ENCODE data around the gene IGFBP2. TPM values are rescaled to one million over a fixed set of nuclear protein-coding genes. Genes with fewer than 3 reads are reported as not detected.

IGFBP2 gene
- total RNA-seq, 2 donors from 2014 or later, result 106 to 177 TPM

GRCh38 chr2:216654528-216655052 is 21.4 kb downstream of the IGFBP2 start:
- H3K4me3 ChIP-seq, result no peak overlapping the region
- H3K9me3 ChIP-seq, result no peaks in the 10 kb centered on the region
- H3K9ac ChIP-seq (ENCODE audit: low read depth in 2 of 2, low read length in 2 of 2), result no peak overlapping the region
- intact Hi-C loops (cut with DNase I), result no loop called here
- H3K4me1 ChIP-seq, result no peaks in the 10 kb centered on the region
- H3K36me3 ChIP-seq, result no peaks in the 10 kb centered on the region
- H3K27ac ChIP-seq, result no peak overlapping the region
- H3K27me3 ChIP-seq, result no peaks in the 10 kb centered on the region
- TF ChIP-seq, protein P1, sequence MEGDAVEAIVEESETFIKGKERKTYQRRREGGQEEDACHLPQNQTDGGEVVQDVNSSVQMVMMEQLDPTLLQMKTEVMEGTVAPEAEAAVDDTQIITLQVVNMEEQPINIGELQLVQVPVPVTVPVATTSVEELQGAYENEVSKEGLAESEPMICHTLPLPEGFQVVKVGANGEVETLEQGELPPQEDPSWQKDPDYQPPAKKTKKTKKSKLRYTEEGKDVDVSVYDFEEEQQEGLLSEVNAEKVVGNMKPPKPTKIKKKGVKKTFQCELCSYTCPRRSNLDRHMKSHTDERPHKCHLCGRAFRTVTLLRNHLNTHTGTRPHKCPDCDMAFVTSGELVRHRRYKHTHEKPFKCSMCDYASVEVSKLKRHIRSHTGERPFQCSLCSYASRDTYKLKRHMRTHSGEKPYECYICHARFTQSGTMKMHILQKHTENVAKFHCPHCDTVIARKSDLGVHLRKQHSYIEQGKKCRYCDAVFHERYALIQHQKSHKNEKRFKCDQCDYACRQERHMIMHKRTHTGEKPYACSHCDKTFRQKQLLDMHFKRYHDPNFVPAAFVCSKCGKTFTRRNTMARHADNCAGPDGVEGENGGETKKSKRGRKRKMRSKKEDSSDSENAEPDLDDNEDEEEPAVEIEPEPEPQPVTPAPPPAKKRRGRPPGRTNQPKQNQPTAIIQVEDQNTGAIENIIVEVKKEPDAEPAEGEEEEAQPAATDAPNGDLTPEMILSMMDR (IDR thresholded peaks at IDR 0.05), result no peak
- no peak for DNase-seq

DNA sequence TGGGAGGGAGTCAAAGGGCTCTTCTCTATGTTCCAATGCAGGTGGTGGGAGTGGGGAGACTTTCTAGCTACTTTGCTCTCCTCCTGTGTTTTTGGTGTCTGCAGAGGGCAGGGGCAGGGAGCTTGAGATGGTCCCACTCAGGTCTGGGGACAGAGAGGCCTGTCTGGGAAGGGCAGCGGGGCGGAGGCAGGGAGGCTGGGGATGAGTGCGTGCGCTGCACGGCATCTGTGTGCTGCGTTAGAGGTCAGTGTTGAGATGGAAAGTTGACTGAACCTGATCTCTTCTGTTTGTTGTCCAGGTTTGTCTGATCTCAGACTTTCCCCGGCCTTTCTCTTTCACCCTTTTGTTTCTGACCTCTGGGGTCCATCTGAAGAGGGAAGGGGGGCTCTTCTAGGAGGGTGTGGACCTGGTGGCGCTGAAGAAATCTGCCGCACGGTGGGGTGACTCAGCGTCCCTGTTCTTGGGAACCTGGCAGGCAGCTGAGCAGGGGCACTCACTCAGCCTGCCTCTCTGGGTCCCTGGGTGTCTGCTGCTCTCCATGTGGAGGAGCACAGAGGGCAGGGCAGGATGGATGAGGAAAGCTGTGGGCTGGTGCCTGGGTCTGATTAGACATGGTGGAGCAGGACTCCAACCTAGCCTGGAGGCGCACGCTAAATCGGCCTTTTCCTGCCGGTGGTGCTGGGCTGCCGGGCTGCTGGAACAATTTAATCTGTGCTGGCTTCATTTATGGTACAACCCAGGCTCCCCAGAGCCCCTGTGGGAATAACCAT is 24.1 kb downstream of the IGFBP2 start:
- no peak overlapping the region for H3K9ac ChIP-seq (ENCODE audit: low read depth in 2 of 2, low read length in 2 of 2)
- H3K4me1 ChIP-seq, result no peaks in the 10 kb centered on the region
- H3K27ac ChIP-seq, result no peak overlapping the region
- TF ChIP-seq, protein P1 (IDR thresholded peaks at IDR 0.05), result no peak
- no peaks in the 10 kb centered on the region for H3K27me3 ChIP-seq
- intact Hi-C loops (cut with DNase I), result no loop called here
- H3K9me3 ChIP-seq, result no peaks in the 10 kb centered on the region
- no peaks in the 10 kb centered on the region for H3K36me3 ChIP-seq
- no peak for DNase-seq
- no peak overlapping the region for H3K4me3 ChIP-seq

GRCh38 chr2:216657980-216658379 is 24.8 kb downstream of the IGFBP2 start:
- H3K9ac ChIP-seq (ENCODE audit: low read depth in 2 of 2, low read length in 2 of 2), result no peak overlapping the region
- intact Hi-C loops (cut with DNase I), result no loop called here
- DNase-seq, result no peak
- no peak overlapping the region for H3K27ac ChIP-seq
- TF ChIP-seq, protein P1 (IDR thresholded peaks at IDR 0.05), result no peak
- H3K4me1 ChIP-seq, result no peaks in the 10 kb centered on the region
- H3K36me3 ChIP-seq, result no peaks in the 10 kb centered on the region
- H3K27me3 ChIP-seq, result no peaks in the 10 kb centered on the region
- H3K4me3 ChIP-seq, result no peak overlapping the region
- H3K9me3 ChIP-seq, result no peaks in the 10 kb centered on the region

DNA sequence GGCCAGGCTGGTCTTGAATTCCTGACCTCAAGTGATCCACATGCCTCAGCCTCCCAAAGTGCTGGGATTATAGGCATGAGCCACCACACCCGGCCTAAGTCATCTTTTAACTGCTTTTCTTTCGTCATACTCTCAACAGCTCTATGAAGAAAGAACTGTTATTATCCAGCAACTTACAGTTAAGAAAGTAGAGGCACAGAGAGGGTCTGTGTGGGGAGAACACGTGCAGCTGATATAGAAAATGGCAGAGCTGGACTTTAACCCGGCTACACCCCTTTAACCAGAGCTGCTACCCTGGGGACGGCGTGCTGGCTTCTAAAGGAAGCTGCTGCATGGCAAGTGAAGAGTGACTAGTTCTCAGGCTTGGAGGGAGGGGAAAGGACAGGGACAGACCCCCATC is 25.5 kb downstream of the IGFBP2 start:
- intact Hi-C loops (cut with DNase I), result no loop called here
- DNase-seq, result no peak
- Histone ChIP-seq H3K4me3 (no peak overlapping the region), H3K27me3 (no peaks in the 10 kb centered on the region), H3K27ac (no peak overlapping the region), H3K36me3 (no peaks in the 10 kb centered on the region), H3K4me1 (no peaks in the 10 kb centered on the region), H3K9me3 (no peaks in the 10 kb centered on the region), H3K9ac (ENCODE audit: low read depth in 2 of 2, low read length in 2 of 2) (no peak overlapping the region)
- TF ChIP-seq, protein P1 (IDR thresholded peaks at IDR 0.05), result no peak

DNA sequence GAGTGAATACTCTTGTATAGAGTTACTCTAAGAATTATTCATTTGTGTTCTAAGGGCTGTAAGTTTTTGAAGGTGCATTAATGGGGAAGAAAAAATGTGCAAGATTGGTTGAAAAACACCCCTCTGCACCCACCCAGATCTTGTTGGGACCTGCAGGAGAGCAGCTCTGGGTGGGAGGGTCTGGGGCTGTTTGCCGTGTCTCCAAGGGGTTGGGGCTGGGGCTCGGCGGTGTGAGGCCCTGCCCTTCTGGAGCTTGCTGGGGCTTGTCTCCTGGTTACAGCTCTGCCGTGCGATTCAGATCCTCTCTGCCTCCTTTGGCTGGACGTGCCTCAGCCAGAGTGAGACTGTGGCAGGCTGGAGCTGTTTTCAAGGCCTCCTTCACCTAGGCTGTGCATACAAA is 26.1 kb downstream of the IGFBP2 start:
- no peak for DNase-seq
- no peaks in the 10 kb centered on the region for H3K27me3 ChIP-seq
- H3K4me1 ChIP-seq, result no peaks in the 10 kb centered on the region
- H3K9me3 ChIP-seq, result no peaks in the 10 kb centered on the region
- H3K9ac ChIP-seq (ENCODE audit: low read depth in 2 of 2, low read length in 2 of 2), result no peak overlapping the region
- TF ChIP-seq, protein P1 (IDR thresholded peaks at IDR 0.05), result no peak
- no peak overlapping the region for H3K4me3 ChIP-seq
- no peaks in the 10 kb centered on the region for H3K36me3 ChIP-seq
- no peak overlapping the region for H3K27ac ChIP-seq
- intact Hi-C loops (cut with DNase I), result no loop called here
